Panc1 (cell line): ENCODE measurements around the gene IRF8.

Source experiments
- CTCF ChIP-seq: fragments of 450-650 bp; IDR thresholded peaks from 2 replicates; pipeline ENCODE4 v1.5.1; 2017; ENCODE audit warnings: mild to moderate bottlenecking
- SIN3A ChIP-seq: IDR thresholded peaks from 2 replicates; pipeline ENCODE4 v1.6.1; 2012; ENCODE audit warnings: low read depth, mild to moderate bottlenecking, low read length, moderate library complexity, borderline replicate concordance; ENCODE audit not compliant: insufficient read depth

- TF ChIP-seq CTCF (no peak), SIN3A (no peak)
Observed at GRCh38 chr16:85892760-85893159, 6.2 kb upstream of the IRF8 start.
